CD8-positive, alpha-beta memory T cell (primary cell): ENCODE results near the gene SIN3B. TPM values are rescaled to one million over a fixed set of nuclear protein-coding genes. Genes with fewer than 3 reads are reported as not detected.

ENCODE experiments used
- CTCF ChIA-PET: fragments of 350-600 bp; sonication (Branson Sonifier 250); formaldehyde crosslinking; loops from one replicate; lab custom pipeline; 2021; ENCODE audit warnings: antibody characterized with exemption; lab: Charles Lee
- POLR2A ChIA-PET: fragments of 350-600 bp; sonication (Branson Sonifier 250); formaldehyde crosslinking; loops from one replicate; lab custom pipeline; 2021; ENCODE audit warnings: antibody characterized with exemption; lab: Charles Lee
- DNase-seq, 5 donors: peaks; one replicate each; pipeline versions ENCODE4 v3.0.0 to v3.0.0-alpha.2; 2020 to 2022; ENCODE audit warnings: mixed read lengths in 1 of 5
- H3K27ac ChIP-seq: one replicate; pipeline ENCODE4 v1.7.0; 2013; ENCODE audit warnings: low read depth, mild to moderate bottlenecking, low read length, moderate library complexity
- H3K27me3 ChIP-seq: 2 replicates; pipeline ENCODE4 v1.7.0; 2013; ENCODE audit warnings: low read length, mild to moderate bottlenecking; ENCODE audit not compliant: insufficient read depth, poor library complexity, severe bottlenecking
- H3K36me3 ChIP-seq: 2 replicates; pipeline ENCODE4 v1.7.0; 2013; ENCODE audit warnings: mild to moderate bottlenecking, low read length, moderate library complexity; ENCODE audit not compliant: insufficient read depth
- H3K4me1 ChIP-seq: 2 replicates; pipeline ENCODE4 v1.7.0; 2013; ENCODE audit warnings: mild to moderate bottlenecking, low read length, moderate library complexity; ENCODE audit not compliant: insufficient read depth
- H3K4me3 ChIP-seq: 2 replicates; pipeline ENCODE4 v1.7.0; 2013; ENCODE audit warnings: mild to moderate bottlenecking, low read length
- H3K9me3 ChIP-seq: 2 replicates; pipeline ENCODE4 v1.7.0; 2013; ENCODE audit warnings: mild to moderate bottlenecking, low read length
- H3K27ac Mint-ChIP-seq, 8 donors: one replicate each; pipeline ENCODE4 v1.8.0; 2020 to 2021; ENCODE audit warnings: mixed read lengths in 8 of 8, mild to moderate bottlenecking in 6 of 8, inconsistent platforms in 3 of 8, moderate library complexity in 3 of 8
- H3K27me3 Mint-ChIP-seq, 2 donors: one replicate each; pipeline ENCODE4 v1.8.0; 2020 to 2021; ENCODE audit warnings: mixed read lengths in 2 of 2, mild to moderate bottlenecking in 1 of 2, moderate library complexity in 1 of 2
- H3K36me3 Mint-ChIP-seq, 3 donors: one replicate each; pipeline ENCODE4 v1.8.0; 2020 to 2021; ENCODE audit warnings: mixed read lengths in 3 of 3, inconsistent platforms in 1 of 3, mild to moderate bottlenecking in 1 of 3
- H3K4me1 Mint-ChIP-seq, 3 donors: one replicate each; pipeline ENCODE4 v1.8.0; 2020 to 2021; ENCODE audit warnings: mixed read lengths in 3 of 3, inconsistent platforms in 1 of 3, mild to moderate bottlenecking in 1 of 3
- H3K4me3 Mint-ChIP-seq, 7 donors: one replicate each; pipeline ENCODE4 v1.8.0; 2020 to 2021; ENCODE audit warnings: mixed read lengths in 7 of 7, mild to moderate bottlenecking in 6 of 7, moderate library complexity in 4 of 7, inconsistent platforms in 2 of 7
- H3K9me3 Mint-ChIP-seq, 5 donors: one replicate each; pipeline ENCODE4 v1.8.0; 2020 to 2022; ENCODE audit warnings: mixed read lengths in 5 of 5, mild to moderate bottlenecking in 3 of 5, moderate library complexity in 2 of 5, inconsistent platforms in 1 of 5
- polyA plus RNA-seq: library from polyadenylated mRNA; unstranded; fragments of 300-500 nt; fragmentation: Illumina TruSeq; gene quantifications from one replicate; pipeline ENCODE4 v1.2.3, GENCODE V29; 2021
- total RNA-seq, 2 experiments: library from RNA; stranded (reverse); gene quantifications; one replicate each; pipeline ENCODE4 v1.2.3, GENCODE V29; 2021

The SIN3B gene
- total and polyA plus RNA-seq, 3 experiments from 2014 or later, result 5.0 to 34.8 (median 32.9) TPM

- H3K4me1 Mint-ChIP-seq, result no peaks in the 10 kb centered on the region
- no peaks in the 10 kb centered on the region for H3K9me3 Mint-ChIP-seq
- H3K36me3 Mint-ChIP-seq, result no peaks in the 10 kb centered on the region
- Histone ChIP-seq H3K4me1 (no peaks in the 10 kb centered on the region), H3K27me3 (no peaks in the 10 kb centered on the region), H3K36me3 (no peaks in the 10 kb centered on the region), H3K9me3 (peaks cover 3% of the 10 kb centered on the region), H3K27ac (no peak overlapping the region), H3K4me3 (no peak overlapping the region)
- ChIA-PET POLR2A (interaction anchor here (0.6 kb wide), 1 partner anchor 680 kb away, joined by 4 read pairs; no protein-coding TSS in a partner anchor), CTCF (no interaction called here)
- no peak overlapping the region for H3K4me3 Mint-ChIP-seq
- no peak for DNase-seq
- H3K27ac Mint-ChIP-seq, result no peak overlapping the region
- peaks cover 3 to 23% of the 10 kb centered on the region in 2 donors for H3K27me3 Mint-ChIP-seq
Observed at GRCh38 chr19:16814526-16815100, 14.6 kb upstream of the SIN3B start.

GRCh38 chr19:16820056-16820455, 9.1 kb upstream of the SIN3B start:
- no peak overlapping the region for H3K4me3 ChIP-seq
- Mint-ChIP-seq H3K9me3 (no peaks in the 10 kb centered on the region), H3K36me3 (no peaks in the 10 kb centered on the region), H3K4me1 (peaks cover 3 to 7% (median 6%) of the 10 kb centered on the region in 3 donors), H3K27ac (no peak overlapping the region), H3K4me3 (no peak overlapping the region), H3K27me3 (peaks cover 12 to 31% of the 10 kb centered on the region in 2 donors)
- no peaks in the 10 kb centered on the region for H3K27me3 ChIP-seq
- H3K9me3 ChIP-seq, result peaks cover 3% of the 10 kb centered on the region
- no peak overlapping the region for H3K27ac ChIP-seq
- no peak for DNase-seq
- no peaks in the 10 kb centered on the region for H3K4me1 ChIP-seq
- ChIA-PET POLR2A (no interaction called here), CTCF (no interaction called here)
- no peaks in the 10 kb centered on the region for H3K36me3 ChIP-seq

GRCh38 chr19:16821081-16821480, 8.1 kb upstream of the SIN3B start:
- Mint-ChIP-seq H3K36me3 (no peaks in the 10 kb centered on the region), H3K27me3 (peaks cover 19 to 33% of the 10 kb centered on the region in 2 donors), H3K9me3 (no peaks in the 10 kb centered on the region), H3K27ac (no peak overlapping the region), H3K4me3 (no peak overlapping the region), H3K4me1 (peaks cover 9 to 15% (median 12%) of the 10 kb centered on the region in 3 donors)
- no peak overlapping the region for H3K4me3 ChIP-seq
- DNase-seq, result no peak
- H3K9me3 ChIP-seq, result no peaks in the 10 kb centered on the region
- no peaks in the 10 kb centered on the region for H3K4me1 ChIP-seq
- CTCF ChIA-PET, result no interaction called here
- no peaks in the 10 kb centered on the region for H3K27me3 ChIP-seq
- no peak overlapping the region for H3K27ac ChIP-seq
- no peaks in the 10 kb centered on the region for H3K36me3 ChIP-seq
- POLR2A ChIA-PET, result no interaction called here

GRCh38 chr19:16822648-16823047, 6.5 kb upstream of the SIN3B start:
- H3K27me3 Mint-ChIP-seq, result peaks cover 19 to 39% of the 10 kb centered on the region in 2 donors
- H3K4me1 Mint-ChIP-seq, result peaks cover 11 to 20% (median 18%) of the 10 kb centered on the region in 3 donors
- CTCF ChIA-PET, result no interaction called here
- peak overlapping the region in 1 of 8 donors; percentile 54 for H3K27ac Mint-ChIP-seq
- Histone ChIP-seq H3K4me1 (no peaks in the 10 kb centered on the region), H3K27ac (no peak overlapping the region), H3K27me3 (no peaks in the 10 kb centered on the region), H3K9me3 (no peaks in the 10 kb centered on the region), H3K36me3 (no peaks in the 10 kb centered on the region), H3K4me3 (no peak overlapping the region)
- H3K4me3 Mint-ChIP-seq, result no peak overlapping the region
- DNase-seq, result no peak
- H3K9me3 Mint-ChIP-seq, result no peaks in the 10 kb centered on the region
- POLR2A ChIA-PET, result no interaction called here
- H3K36me3 Mint-ChIP-seq, result no peaks in the 10 kb centered on the region

- no peaks in the 10 kb centered on the region for H3K36me3 ChIP-seq
- no peaks in the 10 kb centered on the region for H3K27me3 ChIP-seq
- Mint-ChIP-seq H3K27ac (peak overlapping the region in 1 of 8 donors; percentile 24), H3K9me3 (peaks cover 0 to 2% (median 0%) of the 10 kb centered on the region in 5 donors), H3K4me3 (peak overlapping the region in 6 of 7 donors; percentile 6 to 80 (median 54)), H3K27me3 (peaks cover 19 to 39% of the 10 kb centered on the region in 2 donors), H3K36me3 (no peaks in the 10 kb centered on the region), H3K4me1 (peaks cover 14 to 29% (median 24%) of the 10 kb centered on the region in 3 donors)
- ChIA-PET CTCF (no interaction called here), POLR2A (no interaction called here)
- H3K9me3 ChIP-seq, result no peaks in the 10 kb centered on the region
- DNase-seq, result no peak
- no peak overlapping the region for H3K27ac ChIP-seq
- peak overlapping the region; percentile 26 for H3K4me3 ChIP-seq
- peaks cover 7% of the 10 kb centered on the region for H3K4me1 ChIP-seq
Observed at GRCh38 chr19:16824658-16825311, 4.4 kb upstream of the SIN3B start.

GRCh38 chr19:16825312-16826052, 3.7 kb upstream of the SIN3B start:
- no peaks in the 10 kb centered on the region for H3K27me3 ChIP-seq
- H3K4me3 ChIP-seq, result peak overlapping the region; percentile 26
- H3K27me3 Mint-ChIP-seq, result peaks cover 19 to 39% of the 10 kb centered on the region in 2 donors
- H3K36me3 ChIP-seq, result no peaks in the 10 kb centered on the region
- no peak for DNase-seq
- peaks cover 21 to 35% (median 31%) of the 10 kb centered on the region in 3 donors for H3K4me1 Mint-ChIP-seq
- H3K4me1 ChIP-seq, result peaks cover 14% of the 10 kb centered on the region
- peak overlapping the region in 2 of 8 donors; percentile 24 to 51 for H3K27ac Mint-ChIP-seq
- H3K27ac ChIP-seq, result no peak overlapping the region
- ChIA-PET CTCF (no interaction called here), POLR2A (no interaction called here)
- H3K4me3 Mint-ChIP-seq, result peak overlapping the region in 6 of 7 donors; percentile 34 to 80 (median 54)
- peaks cover 0 to 4% (median 0%) of the 10 kb centered on the region in 3 donors for H3K36me3 Mint-ChIP-seq
- no peaks in the 10 kb centered on the region for H3K9me3 ChIP-seq
- peaks cover 0 to 2% (median 0%) of the 10 kb centered on the region in 5 donors for H3K9me3 Mint-ChIP-seq

- H3K27ac Mint-ChIP-seq, result peak overlapping the region; percentile 68 to 95 (median 88)
- peak in 1 of 5 donors; percentile 7 for DNase-seq
- H3K9me3 Mint-ChIP-seq, result peaks cover 0 to 2% (median 0%) of the 10 kb centered on the region in 5 donors
- peak overlapping the region; percentile 81 to 93 (median 85) for H3K4me3 Mint-ChIP-seq
- H3K36me3 Mint-ChIP-seq, result peaks cover 5 to 43% (median 7%) of the 10 kb centered on the region in 3 donors
- Histone ChIP-seq H3K9me3 (no peaks in the 10 kb centered on the region), H3K36me3 (peaks cover 18% of the 10 kb centered on the region), H3K27me3 (no peaks in the 10 kb centered on the region), H3K4me1 (peaks cover 17% of the 10 kb centered on the region), H3K4me3 (peak overlapping the region; percentile 69), H3K27ac (peak overlapping the region; percentile 81)
- ChIA-PET CTCF (no interaction called here), POLR2A (no interaction called here)
- peaks cover 7 to 21% of the 10 kb centered on the region in 2 donors for H3K27me3 Mint-ChIP-seq
- peaks cover 31 to 49% (median 37%) of the 10 kb centered on the region in 3 donors for H3K4me1 Mint-ChIP-seq
Observed at GRCh38 chr19:16829822-16830289, 658 bp downstream of the SIN3B start.
